Psoas muscle (tissue), 8 donors: ENCODE measurements around the gene ZNF229. TPM values are rescaled to one million over a fixed set of nuclear protein-coding genes. Genes with fewer than 3 reads are reported as not detected.
A peak's percentile ranks its signal among the peaks of the same experiment; 100 is the strongest.
"Not testable (repeated sequence)": the region's sequence is repeated elsewhere in the genome, so short reads cannot be mapped to it uniquely, and the experiment has no call there.

ENCODE experiments used
- ATAC-seq, 4 donors: fragments of 200-7000 bp; cut with Tn5 transposase; one replicate each; pipeline ENCODE4 v1.9.1; 2020; ENCODE audit warnings: moderate library complexity in 3 of 4, mild to moderate bottlenecking in 2 of 4
- DNase-seq, 2 donors: peaks; one replicate each; pipeline ENCODE4 v3.0.0-alpha.2; 2020
- H3K27ac ChIP-seq: fragments of 200-600 bp; one replicate; pipeline ENCODE4 v1.8.0; 2022
- H3K27me3 ChIP-seq, 3 donors: fragments of 200-600 bp in 1 of 3; one replicate each; pipeline versions ENCODE4 v1.6.1 to v1.8.0; 2013 to 2022; ENCODE audit warnings: low read length in 2 of 3, mild to moderate bottlenecking in 2 of 3, moderate library complexity in 1 of 3; ENCODE audit not compliant: insufficient read depth in 3 of 3
- H3K36me3 ChIP-seq, 2 donors: fragments of 200-600 bp in 1 of 2; one replicate each; pipeline versions ENCODE4 v1.6.1 to v1.8.0; 2013 to 2022; ENCODE audit warnings: low read depth in 1 of 2, mild to moderate bottlenecking in 1 of 2, moderate library complexity in 1 of 2; ENCODE audit not compliant: insufficient read depth in 1 of 2
- H3K4me1 ChIP-seq: fragments of 200-600 bp; one replicate; pipeline ENCODE4 v1.8.0; 2022
- H3K4me3 ChIP-seq: fragments of 200-600 bp; one replicate; pipeline ENCODE4 v1.8.0; 2022; ENCODE audit warnings: mild to moderate bottlenecking
- H3K9me3 ChIP-seq: fragments of 200-600 bp; one replicate; pipeline ENCODE4 v1.8.0; 2022
- CTCF ChIP-seq: fragments of 200-600 bp; IDR thresholded peaks from one replicate; pipeline ENCODE4 v1.8.0; 2022; ENCODE audit warnings: antibody characterized with exemption
- WGBS, 3 donors: extraction: QIAGEN DNeasy Blood & Tissue Kit; methylation state at CpG; one replicate each; pipeline versions ENCODE4 v1.1.6 to v1.1.7; 2013; 5-methylcytosine and 5-hydroxymethylcytosine counted together
- intact Hi-C, 2 donors: fragments of 100-400 bp; cut with DNase I; formaldehyde crosslinking; loops; one replicate each; pipeline versions ENCODE4 v1.11.0 to v1.14.2; 2022
- polyA plus RNA-seq, 3 donors: library from polyadenylated mRNA; stranded (reverse); fragments of 200-250 nt; gene quantifications; one replicate each; pipeline ENCODE4 v1.2.3, GENCODE V29; 2013
- total RNA-seq, 4 donors: library from RNA; stranded (reverse); fragmentation: NEBNext Ultra II Directional in 2 of 4; extraction: Animal tissue kit (Norgen Biotek cat#: 25700) in 2 of 4; gene quantifications; one replicate each; pipeline versions ENCODE4 v1.2.1 to v1.2.4, GENCODE V29; 2021 to 2023
- donor health status: healthy with polysubstance abuse.
- donor health status: DM: no; HTN: no; CAD: no; lungs with moderate emphysema.
- donor health status: Bipolar disorder and iron deficiency.
- donor health status: healthy.
- donor health status: DM: yes; HTN: yes; CAD: no.
- donor health status: DM: no; HTN: no; CAD: no.
- donor health status: DM: no; HTN: no; CAD: no.
- donor health status: DM: yes; HTN: yes; CAD: no.

The ZNF229 gene
- total and polyA plus RNA-seq, 7 donors: 0.58 to 6.3 (median 2.1) TPM

- 78 to 90% (median 89%) methylated on average over 1 of the region's 1 CpG for WGBS, 3 donors
- no peak for TF ChIP-seq CTCF
- intact Hi-C loops: no loop called here
- Histone ChIP-seq H3K27me3 (no peaks in the 10 kb centered on the region), H3K4me1 (no peaks in the 10 kb centered on the region), H3K4me3 (no peak overlapping the region), H3K9me3 (peaks cover 83% of the 10 kb centered on the region), H3K27ac (no peak overlapping the region), H3K36me3 (peaks cover 31 to 53% of the 10 kb centered on the region in 2 donors)
- DNase-seq: no peak
- ATAC-seq: no peak
Measured at GRCh38 chr19:44430956-44431355, 17.3 kb downstream of the ZNF229 start.

- H3K27ac ChIP-seq, H3K27me3 ChIP-seq, intact Hi-C loops, ATAC-seq, H3K4me3 ChIP-seq, H3K36me3 ChIP-seq, DNase-seq, H3K4me1 ChIP-seq, H3K9me3 ChIP-seq: not testable (repeated sequence)
- WGBS, 3 donors: 80 to 89% (median 89%) methylated on average over 3 to 12 of the region's 15 CpGs
Measured at GRCh38 chr19:44415553-44415952, 32.7 kb downstream of the ZNF229 start.

GRCh38 chr19:44401139-44402115 lies 46.8 kb downstream of the ZNF229 start, which contains the start of gene ZNF285:
Gene ZNF285, minus strand, starts transcription at chr19:44401608. Its CDS starts 4,395 bp downstream, at chr19:44397213.
- H3K36me3 ChIP-seq: peaks cover 0 to 3% of the 10 kb centered on the region in 2 donors
- peak within 1 kb of the TSS; percentile 27 for H3K27ac ChIP-seq
- no peaks in the 10 kb centered on the region for H3K4me1 ChIP-seq
- peaks cover 21% of the 10 kb centered on the region for H3K9me3 ChIP-seq
- DNase-seq (peak; percentile 95), ATAC-seq (peak; percentile 97 to 100 (median 100))
- 6 to 7% (median 6%) methylated on average over 43 of the region's 43 CpGs for WGBS, 3 donors
- no peak for TF ChIP-seq CTCF
- intact Hi-C loops: no loop called here
- H3K27me3 ChIP-seq: no peaks in the 10 kb centered on the region
- H3K4me3 ChIP-seq: peak within 1 kb of the TSS; percentile 82

- intact Hi-C loops, DNase-seq, H3K27me3 ChIP-seq, H3K4me3 ChIP-seq, H3K27ac ChIP-seq, H3K4me1 ChIP-seq, ATAC-seq, H3K9me3 ChIP-seq: not testable (repeated sequence)
- 94 to 96% (median 96%) methylated on average over 4 of the region's 4 CpGs for WGBS, 3 donors
- H3K36me3 ChIP-seq: peaks cover 2 to 58% of the 10 kb centered on the region in 2 donors
Measured at GRCh38 chr19:44389268-44389667, 59.0 kb downstream of the ZNF229 start.

Other genes starting within 250 kb of the ZNF229 start
- 10 to 100 TPM in 2 of 4 donors, 1 to 10 TPM in 2; 5.9 to 10.8 (median 10.1) TPM for gene ZNF227, start 235.9 kb downstream of the ZNF229 start, total RNA-seq
- gene ZNF227, start 235.9 kb downstream of the ZNF229 start, polyA plus RNA-seq: 10 to 100 TPM in 1 of 3 donors, 1 to 10 TPM in 2; 2.3 to 10.6 (median 2.9) TPM
- gene ZNF233, start 188.6 kb downstream of the ZNF229 start, total RNA-seq: 1 to 10 TPM in 2 of 4 donors, under 1 TPM in 2; 0.25 to 4.5 (median 1.1) TPM
- gene ZNF233, start 188.6 kb downstream of the ZNF229 start, polyA plus RNA-seq: 1 to 10 TPM in 1 of 3 donors, under 1 TPM in 2; 0.34 to 2.1 (median 0.77) TPM
- 1 to 10 TPM; 1.4 to 2.6 (median 2.1) TPM for gene ZNF235, start 143.4 kb downstream of the ZNF229 start, total RNA-seq
- 1 to 10 TPM; 1.1 to 3.2 (median 1.5) TPM for gene ZNF235, start 143.4 kb downstream of the ZNF229 start, polyA plus RNA-seq
- gene ZNF112, start 91.8 kb downstream of the ZNF229 start, total RNA-seq: 1 to 10 TPM; 1.4 to 4.8 (median 1.7) TPM
- gene ZNF112, start 91.8 kb downstream of the ZNF229 start, polyA plus RNA-seq: 1 to 10 TPM in 1 of 3 donors, under 1 TPM in 2; 0.70 to 1.5 (median 0.91) TPM
- gene ZNF285, start 46.9 kb downstream of the ZNF229 start, total RNA-seq: 1 to 10 TPM in 3 of 4 donors, under 1 TPM in 1; 0.86 to 4.3 (median 1.4) TPM
- 1 to 10 TPM in 2 of 3 donors, under 1 TPM in 1; 0.96 to 2.6 (median 1.6) TPM for gene ZNF285, start 46.9 kb downstream of the ZNF229 start, polyA plus RNA-seq
- 1 to 10 TPM; 1.9 to 3.8 (median 2.7) TPM for gene ZNF180, start 52.0 kb upstream of the ZNF229 start, total RNA-seq
- 1 to 10 TPM; 2.1 to 3.5 (median 2.4) TPM for gene ZNF180, start 52.0 kb upstream of the ZNF229 start, polyA plus RNA-seq
- gene CEACAM20, start 81.2 kb upstream of the ZNF229 start, total RNA-seq: not detected
- gene CEACAM20, start 81.2 kb upstream of the ZNF229 start, polyA plus RNA-seq: under 1 TPM in 1 of 3 donors, not detected in 2; 0.03 TPM
- under 1 TPM in 1 of 4 donors, not detected in 3; 0.30 TPM for gene IGSF23, start 165.1 kb upstream of the ZNF229 start, total RNA-seq
- gene IGSF23, start 165.1 kb upstream of the ZNF229 start, polyA plus RNA-seq: under 1 TPM in 1 of 3 donors, not detected in 2; 0.23 TPM
- gene PVR, start 195.4 kb upstream of the ZNF229 start, total RNA-seq: 100 to 1,000 TPM in 1 of 4 donors, 10 to 100 TPM in 3; 25.0 to 117 (median 41.8) TPM
- gene PVR, start 195.4 kb upstream of the ZNF229 start, polyA plus RNA-seq: 10 to 100 TPM; 21.0 to 90.8 (median 44.4) TPM
- gene CEACAM19, start 223.0 kb upstream of the ZNF229 start, total RNA-seq: 10 to 100 TPM in 1 of 4 donors, 1 to 10 TPM in 3; 3.7 to 10.7 (median 7.5) TPM
- gene CEACAM19, start 223.0 kb upstream of the ZNF229 start, polyA plus RNA-seq: 10 to 100 TPM in 1 of 3 donors, 1 to 10 TPM in 2; 3.9 to 14.7 (median 8.6) TPM